Naive thymus-derived CD4-positive, alpha-beta T cell (primary cell): Measurements from ENCODE around the gene STAT1. TPM values are rescaled to one million over a fixed set of nuclear protein-coding genes. Genes with fewer than 3 reads are reported as not detected.
A peak's percentile ranks its signal among the peaks of the same experiment; 100 is the strongest.
"Not testable (repeated sequence)": the region's sequence is repeated elsewhere in the genome, so short reads cannot be mapped to it uniquely, and the experiment has no call there.

ENCODE experiments used
- ATAC-seq: fragments of 150-1000 bp; cut with Tn5 transposase; 2 replicates; pipeline ENCODE4 v1.10.0; 2021; ENCODE audit warnings: mild to moderate bottlenecking, moderate library complexity
- CTCF ChIA-PET: fragments of 350-600 bp; sonication (Branson Sonifier 250); formaldehyde crosslinking; loops from one replicate; lab custom pipeline; 2021; ENCODE audit warnings: antibody characterized with exemption; lab: Charles Lee
- POLR2A ChIA-PET: fragments of 350-600 bp; sonication (Branson Sonifier 250); formaldehyde crosslinking; loops from one replicate; lab custom pipeline; 2021; ENCODE audit warnings: antibody characterized with exemption, inconsistent platforms; lab: Charles Lee
- DNase-seq, 9 donors: peaks; one replicate each; pipeline versions ENCODE4 v3.0.0 to v3.0.0-alpha.2; 2020 to 2022; ENCODE audit warnings: mixed read lengths in 1 of 9
- H3K27ac ChIP-seq: one replicate; pipeline ENCODE4 v1.7.0; 2013; ENCODE audit warnings: mild to moderate bottlenecking, low read depth, low read length, moderate library complexity
- H3K27me3 ChIP-seq, 2 donors: one replicate each; pipeline ENCODE4 v1.7.0; 2013; ENCODE audit warnings: low read length in 2 of 2, mild to moderate bottlenecking in 2 of 2, moderate library complexity in 2 of 2; ENCODE audit not compliant: control insufficient read depth in 2 of 2, insufficient read depth in 2 of 2
- H3K36me3 ChIP-seq, 3 experiments: 1 replicate in 2 of 3; 2 replicates in 1 of 3; pipeline ENCODE4 v1.7.0; 2013; ENCODE audit warnings: low read length in 3 of 3, mild to moderate bottlenecking in 3 of 3, moderate library complexity in 1 of 3; ENCODE audit not compliant: insufficient read depth in 3 of 3, control insufficient read depth in 2 of 3
- H3K4me1 ChIP-seq, 2 donors: one replicate each; pipeline ENCODE4 v1.7.0; 2013; ENCODE audit warnings: low read length in 2 of 2, mild to moderate bottlenecking in 2 of 2, moderate library complexity in 1 of 2; ENCODE audit not compliant: control insufficient read depth in 2 of 2, insufficient read depth in 2 of 2
- H3K4me3 ChIP-seq: 2 replicates; pipeline ENCODE4 v1.7.0; 2013; ENCODE audit warnings: mild to moderate bottlenecking, low read length
- H3K9me3 ChIP-seq, 3 experiments: 1 replicate in 2 of 3; 2 replicates in 1 of 3; pipeline ENCODE4 v1.7.0; 2013; ENCODE audit warnings: low read length in 3 of 3; ENCODE audit not compliant: control insufficient read depth in 2 of 3
- H3K27ac Mint-ChIP-seq, 9 donors: one replicate each; pipeline ENCODE4 v1.8.0; 2020 to 2022; ENCODE audit warnings: mixed read lengths in 9 of 9, mild to moderate bottlenecking in 8 of 9, moderate library complexity in 5 of 9, inconsistent platforms in 2 of 9
- H3K27me3 Mint-ChIP-seq, 5 donors: one replicate each; pipeline ENCODE4 v1.8.0; 2021 to 2022; ENCODE audit warnings: mixed read lengths in 5 of 5, mild to moderate bottlenecking in 1 of 5
- H3K36me3 Mint-ChIP-seq, 5 donors: one replicate each; pipeline ENCODE4 v1.8.0; 2020 to 2022; ENCODE audit warnings: mixed read lengths in 5 of 5, mild to moderate bottlenecking in 3 of 5, inconsistent platforms in 1 of 5
- H3K4me1 Mint-ChIP-seq, 7 donors: one replicate each; pipeline ENCODE4 v1.8.0; 2020 to 2022; ENCODE audit warnings: mixed read lengths in 7 of 7, mild to moderate bottlenecking in 3 of 7, inconsistent platforms in 1 of 7
- H3K4me3 Mint-ChIP-seq, 10 donors: one replicate each; pipeline ENCODE4 v1.8.0; 2020 to 2022; ENCODE audit warnings: mild to moderate bottlenecking in 10 of 10, mixed read lengths in 10 of 10, moderate library complexity in 6 of 10, inconsistent platforms in 2 of 10
- H3K9me3 Mint-ChIP-seq, 11 donors: one replicate each; pipeline ENCODE4 v1.8.0; 2020 to 2022; ENCODE audit warnings: mixed read lengths in 11 of 11, mild to moderate bottlenecking in 4 of 11, inconsistent platforms in 1 of 11, moderate library complexity in 1 of 11
- intact Hi-C, 2 donors: fragments of 100-400 bp; cut with micrococcal nuclease; formaldehyde crosslinking; loops; one replicate each; pipeline ENCODE4 v1.15.1; 2023
- polyA plus RNA-seq, 2 donors: library from polyadenylated mRNA; unstranded; fragments of 300-500 nt; fragmentation: Illumina TruSeq; gene quantifications; one replicate each; pipeline ENCODE4 v1.2.3, GENCODE V29; 2021
- total RNA-seq, 6 experiments: library from RNA in 5 of 6; stranded (reverse) in 5 of 6; gene quantifications; 1 replicate in 5 of 6; 2 replicates in 1 of 6; pipeline ENCODE4 v1.2.3 and lab custom pipeline; 2021 to 2026

STAT1 gene
- total and polyA plus RNA-seq, 7 experiments from 2014 or later: 74.1 to 1,177 (median 92.2) TPM

DNA sequence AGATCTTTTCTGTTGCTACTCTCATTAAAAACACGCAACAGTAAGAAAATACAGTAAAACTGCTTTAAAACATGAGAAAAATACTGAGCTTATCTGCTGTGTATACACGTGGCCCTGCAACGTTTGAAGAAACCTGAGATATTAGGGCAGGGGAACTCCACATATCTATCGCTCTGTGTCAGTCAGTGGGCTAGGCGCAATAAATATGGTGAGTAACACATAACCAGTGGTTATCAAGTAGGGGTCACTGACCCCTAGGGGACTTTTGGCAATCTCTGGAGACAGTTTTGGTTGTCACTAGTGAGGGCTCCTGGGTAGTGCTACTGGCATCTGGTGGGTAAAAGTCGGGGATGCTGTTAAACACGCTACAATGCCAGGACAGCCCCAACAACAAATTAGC lies 14.9 kb downstream of the STAT1 start:
- Histone ChIP-seq H3K27me3 (no peaks in the 10 kb centered on the region), H3K9me3 (no peaks in the 10 kb centered on the region), H3K4me1 (peaks cover 12 to 14% of the 10 kb centered on the region in 2 donors), H3K4me3 (no peak overlapping the region), H3K36me3 (peaks cover 69 to 98% (median 80%) of the 10 kb centered on the region in 3 experiments), H3K27ac (no peak overlapping the region)
- CTCF ChIA-PET: no interaction called here
- H3K9me3 Mint-ChIP-seq: peaks cover 0 to 7% (median 2%) of the 10 kb centered on the region in 11 donors
- H3K36me3 Mint-ChIP-seq: peaks cover 43 to 91% (median 79%) of the 10 kb centered on the region in 5 donors
- POLR2A ChIA-PET: interaction anchor here (0.6 to 1.9 kb wide), 2 partner anchors 20 to 182 kb away, joined by 3 to 6 read pairs; no protein-coding TSS in a partner anchor
- H3K4me3 Mint-ChIP-seq: peak overlapping the region in 1 of 10 donors; percentile 43
- H3K27ac Mint-ChIP-seq: peak overlapping the region in 4 of 9 donors; percentile 6 to 83 (median 49)
- no peaks in the 10 kb centered on the region for H3K27me3 Mint-ChIP-seq
- DNase-seq (no peak), ATAC-seq (peak; percentile 43)
- peaks cover 25 to 85% (median 65%) of the 10 kb centered on the region in 7 donors for H3K4me1 Mint-ChIP-seq
- intact Hi-C loops: loop anchor here in 1 of 2 donors (5.0 kb wide), 1 partner anchor 33 kb away; no protein-coding TSS in a partner anchor

DNA sequence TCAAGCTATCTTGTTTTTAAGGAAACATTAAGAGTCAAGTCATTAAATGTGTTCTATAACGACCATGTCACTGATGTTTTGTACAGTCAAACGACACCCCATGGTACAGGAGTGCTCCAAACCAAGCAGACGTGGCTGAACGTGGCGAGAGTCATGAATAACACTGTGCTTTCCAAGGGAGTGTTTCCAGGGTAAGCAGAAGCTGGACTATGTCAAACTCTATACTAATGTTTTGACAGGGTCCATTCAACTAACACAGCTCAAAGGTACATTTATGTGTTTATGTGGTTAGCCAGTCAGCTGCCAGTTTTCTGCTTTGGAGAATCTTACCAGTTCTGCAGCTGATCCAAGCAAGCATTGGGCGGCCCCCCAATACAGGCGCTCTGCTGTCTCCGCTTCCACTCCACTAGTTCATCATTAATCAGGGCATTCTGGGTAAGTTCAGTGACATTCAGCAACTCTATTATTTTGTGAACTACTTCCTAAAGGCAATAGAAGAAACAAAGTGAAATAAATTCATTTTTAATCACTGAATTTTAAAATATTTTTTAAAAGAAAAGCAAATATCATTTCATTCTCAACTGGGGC lies 16.4 kb downstream of the STAT1 start:
- Mint-ChIP-seq H3K27me3 (no peaks in the 10 kb centered on the region), H3K36me3 (peaks cover 42 to 88% (median 77%) of the 10 kb centered on the region in 5 donors), H3K4me1 (peaks cover 28 to 84% (median 62%) of the 10 kb centered on the region in 7 donors), H3K4me3 (peak overlapping the region in 1 of 10 donors; percentile 17), H3K9me3 (no peaks in the 10 kb centered on the region), H3K27ac (peak overlapping the region; percentile 52 to 92 (median 81))
- ATAC-seq (no peak), DNase-seq (no peak)
- intact Hi-C loops: loop anchor here in 1 of 2 donors (2.0 to 5.0 kb wide), 2 partner anchors 15 to 35 kb away; no protein-coding TSS in a partner anchor
- ChIA-PET POLR2A (interaction anchor here (1.3 to 1.9 kb wide), 4 partner anchors 14 to 25 kb away, joined by 3 to 6 read pairs (median 4); no protein-coding TSS in a partner anchor), CTCF (no interaction called here)
- Histone ChIP-seq H3K36me3 (peaks cover 64 to 98% (median 70%) of the 10 kb centered on the region in 3 experiments), H3K4me1 (peaks cover 12 to 13% of the 10 kb centered on the region in 2 donors), H3K27me3 (no peaks in the 10 kb centered on the region), H3K4me3 (no peak overlapping the region), H3K27ac (no peak overlapping the region), H3K9me3 (no peaks in the 10 kb centered on the region)

DNA sequence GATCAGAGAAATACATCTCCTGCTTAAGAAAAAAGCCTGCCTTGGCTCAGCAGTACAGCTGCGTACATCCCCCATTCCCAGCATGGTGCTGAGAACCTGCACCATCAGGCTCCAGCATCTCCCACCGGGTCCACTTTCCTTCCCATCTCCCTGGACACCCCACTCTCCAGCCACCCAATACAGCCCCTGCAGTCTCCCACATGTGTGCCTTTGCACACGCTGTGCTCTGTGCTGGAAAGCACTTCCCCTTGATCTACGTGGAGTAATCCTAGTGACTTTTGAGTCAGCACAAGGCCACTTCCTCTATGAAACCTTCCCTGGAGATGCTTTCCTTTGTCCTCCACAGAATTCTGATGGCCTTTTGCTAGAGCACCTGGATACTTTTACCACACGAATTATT lies 17.0 kb downstream of the STAT1 start:
- peak overlapping the region; percentile 52 to 92 (median 81) for H3K27ac Mint-ChIP-seq
- H3K27ac ChIP-seq: peak overlapping the region; percentile 27
- no peak for DNase-seq
- peak; percentile 60 for ATAC-seq
- peaks cover 28 to 82% (median 56%) of the 10 kb centered on the region in 7 donors for H3K4me1 Mint-ChIP-seq
- intact Hi-C loops: loop anchor here (1.0 to 5.0 kb wide), 5 partner anchors 16 to 35 kb away; partner anchors contain the start of gene STAT1 (in 1 of the 2)
- peaks cover 38 to 87% (median 73%) of the 10 kb centered on the region in 5 donors for H3K36me3 Mint-ChIP-seq
- H3K27me3 Mint-ChIP-seq: no peaks in the 10 kb centered on the region
- H3K27me3 ChIP-seq: no peaks in the 10 kb centered on the region
- no peak overlapping the region for H3K4me3 ChIP-seq
- peak overlapping the region in 1 of 10 donors; percentile 17 for H3K4me3 Mint-ChIP-seq
- H3K36me3 ChIP-seq: peaks cover 63 to 98% (median 65%) of the 10 kb centered on the region in 3 experiments
- H3K9me3 ChIP-seq: no peaks in the 10 kb centered on the region
- no peaks in the 10 kb centered on the region for H3K9me3 Mint-ChIP-seq
- ChIA-PET CTCF (interaction anchor here (0.7 to 1.5 kb wide), 6 partner anchors 8 to 33 kb away, joined by 3 to 8 read pairs (median 5); no protein-coding TSS in a partner anchor), POLR2A (interaction anchor here (1.3 to 1.5 kb wide), 2 partner anchors 16 to 25 kb away, joined by 3 to 5 read pairs; no protein-coding TSS in a partner anchor)
- peaks cover 8% of the 10 kb centered on the region in 2 donors for H3K4me1 ChIP-seq

DNA sequence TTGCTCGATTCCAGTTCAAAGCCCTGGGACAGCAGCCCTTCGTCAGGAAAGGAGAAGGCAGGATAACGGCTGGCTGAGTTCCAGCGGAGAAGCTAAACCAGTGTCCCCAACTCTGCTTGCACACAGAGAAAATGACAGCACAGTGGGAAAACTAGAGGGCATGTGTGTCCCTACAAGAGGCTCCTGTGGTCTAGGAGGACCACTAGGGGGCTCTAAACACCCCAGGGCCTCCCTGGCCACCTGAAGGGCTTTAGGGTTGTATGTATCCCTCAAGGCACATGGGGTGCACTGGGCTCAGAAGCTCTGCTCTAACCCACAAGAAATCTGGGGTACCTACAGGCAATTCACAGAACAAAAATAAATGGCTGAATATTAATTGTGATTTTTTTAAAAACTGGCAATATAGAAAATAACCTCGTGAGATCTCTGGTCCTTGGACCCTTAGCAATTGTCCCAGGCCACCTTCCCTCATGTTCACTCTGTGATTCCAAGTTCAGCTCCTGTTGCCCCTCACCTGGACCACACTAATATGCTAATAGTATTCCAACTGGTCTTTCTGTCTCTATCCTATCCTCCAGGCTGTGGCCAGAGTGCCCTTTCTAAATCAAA lies 17.5 kb downstream of the STAT1 start:
- ChIA-PET CTCF (interaction anchor here (0.6 to 1.5 kb wide), 7 partner anchors 8 to 50 kb away, joined by 3 to 8 read pairs (median 5); no protein-coding TSS in a partner anchor), POLR2A (interaction anchor here (0.8 to 1.5 kb wide), 4 partner anchors 16 to 109 kb away, joined by 3 to 5 read pairs (median 4); no protein-coding TSS in a partner anchor)
- H3K4me1 Mint-ChIP-seq: peaks cover 28 to 80% (median 55%) of the 10 kb centered on the region in 7 donors
- intact Hi-C loops: loop anchor here (1.0 to 5.0 kb wide), 5 partner anchors 16 to 36 kb away; partner anchors contain the start of gene STAT1 (in 1 of the 2)
- H3K27me3 ChIP-seq: no peaks in the 10 kb centered on the region
- no peaks in the 10 kb centered on the region for H3K9me3 ChIP-seq
- no peaks in the 10 kb centered on the region for H3K9me3 Mint-ChIP-seq
- H3K4me3 Mint-ChIP-seq: peak overlapping the region in 1 of 10 donors; percentile 28
- no peak overlapping the region for H3K4me3 ChIP-seq
- H3K27ac ChIP-seq: peak overlapping the region; percentile 34
- peaks cover 59 to 95% (median 68%) of the 10 kb centered on the region in 3 experiments for H3K36me3 ChIP-seq
- H3K36me3 Mint-ChIP-seq: peaks cover 38 to 85% (median 73%) of the 10 kb centered on the region in 5 donors
- peaks cover 3 to 7% of the 10 kb centered on the region in 2 donors for H3K4me1 ChIP-seq
- H3K27me3 Mint-ChIP-seq: no peaks in the 10 kb centered on the region
- peak overlapping the region; percentile 52 to 92 (median 81) for H3K27ac Mint-ChIP-seq
- DNase-seq: peak in 6 of 9 donors; percentile 28 to 52 (median 35)
- peak; percentile 83 for ATAC-seq

DNA sequence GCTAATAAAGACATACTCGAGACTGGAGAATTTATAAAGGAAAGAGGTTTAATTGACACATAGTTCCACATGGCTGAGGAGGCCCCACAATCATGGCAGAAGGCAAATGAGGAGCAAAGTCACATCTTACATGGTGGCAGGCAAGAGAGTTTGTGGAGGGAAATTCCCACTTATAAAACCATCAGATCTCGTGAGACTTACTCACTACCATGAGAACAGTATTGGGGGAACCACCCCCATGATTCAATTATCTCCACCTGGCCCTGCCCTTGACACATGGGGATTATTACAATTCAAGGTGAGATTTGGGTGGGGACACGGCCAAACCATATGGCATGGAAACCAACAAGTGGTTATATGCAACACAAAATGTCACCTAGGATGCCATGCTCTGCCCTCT lies 18.7 kb downstream of the STAT1 start:
- H3K27me3 ChIP-seq, H3K27me3 Mint-ChIP-seq, CTCF ChIA-PET, H3K4me1 ChIP-seq, H3K9me3 Mint-ChIP-seq, POLR2A ChIA-PET, ATAC-seq, DNase-seq, H3K9me3 ChIP-seq, H3K4me3 ChIP-seq: not testable (repeated sequence)
- Mint-ChIP-seq H3K4me3 (peak overlapping the region in 1 of 10 donors; percentile 31), H3K4me1 (peaks cover 23 to 75% (median 45%) of the 10 kb centered on the region in 7 donors), H3K36me3 (peaks cover 30 to 82% (median 70%) of the 10 kb centered on the region in 5 donors), H3K27ac (peak overlapping the region in 8 of 9 donors; percentile 75 to 89 (median 81))
- peaks cover 64 to 95% (median 69%) of the 10 kb centered on the region in 3 experiments for H3K36me3 ChIP-seq
- H3K27ac ChIP-seq: peak overlapping the region; percentile 34
- intact Hi-C loops: loop anchor here in 1 of 2 donors (5.0 kb wide), 1 partner anchor 37 kb away; no protein-coding TSS in a partner anchor

DNA sequence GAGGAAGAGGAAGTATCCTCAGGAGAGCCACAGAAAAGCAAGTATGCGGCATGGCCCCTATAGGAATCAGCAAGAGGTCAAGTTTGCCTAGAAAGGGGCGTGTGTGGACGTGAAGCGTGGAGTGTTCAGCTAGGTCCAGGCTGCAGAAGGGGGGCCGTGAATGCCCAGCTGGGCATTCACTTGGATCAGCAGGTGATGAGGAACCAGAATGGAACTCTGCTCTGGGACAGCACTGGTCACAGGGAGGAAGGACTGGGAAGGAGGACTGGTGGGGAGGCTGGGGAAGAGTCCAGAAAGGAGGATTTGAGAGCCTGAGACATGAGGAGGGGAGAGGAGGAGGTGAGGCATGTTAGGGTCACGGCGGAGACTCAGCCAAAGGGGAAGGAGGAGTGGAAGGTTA lies 19.8 kb downstream of the STAT1 start:
- H3K27ac Mint-ChIP-seq: peak overlapping the region; percentile 5 to 86 (median 75)

More for the DNA sequence above, 19.8 kb downstream of the STAT1 start:
- Histone ChIP-seq H3K4me1 (peaks cover 0 to 7% of the 10 kb centered on the region in 2 donors), H3K36me3 (peaks cover 69 to 95% (median 71%) of the 10 kb centered on the region in 3 experiments), H3K4me3 (no peak overlapping the region), H3K9me3 (no peaks in the 10 kb centered on the region), H3K27ac (peak overlapping the region; percentile 3), H3K27me3 (no peaks in the 10 kb centered on the region)
- Mint-ChIP-seq H3K4me1 (peaks cover 21 to 72% (median 39%) of the 10 kb centered on the region in 7 donors), H3K9me3 (no peaks in the 10 kb centered on the region), H3K4me3 (peak overlapping the region in 1 of 10 donors; percentile 43), H3K27me3 (no peaks in the 10 kb centered on the region), H3K36me3 (peaks cover 31 to 80% (median 68%) of the 10 kb centered on the region in 5 donors)
- ATAC-seq (no peak), DNase-seq (no peak)
- POLR2A ChIA-PET: interaction anchor here (1.6 kb wide), 1 partner anchor 11 kb away, joined by 5 read pairs; no protein-coding TSS in a partner anchor
- CTCF ChIA-PET: interaction anchor here (0.8 to 0.9 kb wide), 2 partner anchors 25 to 34 kb away, joined by 3 read pairs; no protein-coding TSS in a partner anchor
- intact Hi-C loops: no loop called here
